Hepatocyte (in vitro differentiated cells): ENCODE data around the gene CBLN3. TPM values are rescaled to one million over a fixed set of nuclear protein-coding genes. Genes with fewer than 3 reads are reported as not detected.
"Not testable (repeated sequence)": the region's sequence is repeated elsewhere in the genome, so short reads cannot be mapped to it uniquely, and the experiment has no call there.

ENCODE experiments used
- DNase-seq: peaks from one replicate; pipeline ENCODE4 v3.0.0-alpha.2; 2016; ENCODE audit warnings: low spot score
- H2AFZ ChIP-seq: fragments of 200-600 bp; sonication (generic); 2 replicates; pipeline ENCODE4 v1.6.0; 2016; ENCODE audit warnings: antibody characterized with exemption, mild to moderate bottlenecking
- H3K27ac ChIP-seq: fragments of 200-600 bp; sonication (generic); 2 replicates; pipeline ENCODE4 v1.5.1; 2016; ENCODE audit warnings: mild to moderate bottlenecking
- H3K27me3 ChIP-seq: fragments of 200-600 bp; sonication (generic); 2 replicates; pipeline ENCODE4 v1.6.1; 2016
- H3K36me3 ChIP-seq: fragments of 200-600 bp; sonication (generic); replicated peaks from 2 replicates; pipeline ENCODE4 v1.5.1; 2016; ENCODE audit warnings: low read depth; ENCODE audit not compliant: insufficient read depth
- H3K4me1 ChIP-seq: fragments of 200-600 bp; sonication (generic); 2 replicates; pipeline ENCODE4 v1.5.1; 2016; ENCODE audit warnings: mild to moderate bottlenecking, moderate library complexity; ENCODE audit not compliant: insufficient read depth
- H3K4me2 ChIP-seq: fragments of 200-600 bp; sonication (generic); 2 replicates; pipeline ENCODE4 v1.6.0; 2016
- H3K4me3 ChIP-seq: fragments of 200-600 bp; sonication (generic); 2 replicates; pipeline ENCODE4 v1.5.1; 2016; ENCODE audit warnings: mild to moderate bottlenecking
- H3K79me2 ChIP-seq: fragments of 200-600 bp; sonication (generic); 2 replicates; pipeline ENCODE4 v1.6.0; 2017; ENCODE audit warnings: mild to moderate bottlenecking
- H3K9me2 ChIP-seq: fragments of 200-600 bp; sonication (generic); replicated peaks from 2 replicates; pipeline ENCODE4 v1.6.0; 2017; ENCODE audit warnings: mild to moderate bottlenecking; ENCODE audit not compliant: insufficient read depth
- H3K9me3 ChIP-seq: fragments of 200-600 bp; sonication (generic); 2 replicates; pipeline ENCODE4 v1.5.1; 2016; ENCODE audit warnings: low read depth, mild to moderate bottlenecking
- H4K20me1 ChIP-seq: fragments of 200-600 bp; sonication (generic); 2 replicates; pipeline ENCODE4 v1.6.0; 2016; ENCODE audit warnings: mild to moderate bottlenecking; ENCODE audit not compliant: insufficient read depth, poor library complexity, severe bottlenecking
- EZH2 ChIP-seq: fragments of 200-600 bp; sonication (generic); IDR thresholded peaks from 2 replicates; pipeline ENCODE4 v1.6.1; 2016; ENCODE audit warnings: antibody characterized with exemption, mild to moderate bottlenecking, borderline replicate concordance
- EZH2phosphoT487 ChIP-seq: fragments of 200-600 bp; sonication (generic); IDR thresholded peaks from one replicate; pipeline ENCODE4 v1.6.1; 2018; ENCODE audit warnings: antibody characterized with exemption, mild to moderate bottlenecking, low read depth, moderate library complexity; ENCODE audit not compliant: unreplicated experiment, severe bottlenecking
- WGBS: methylation state at CpG from one replicate; pipeline ENCODE4 v1.1.6; 2016; ENCODE audit warnings: low lambda C conversion rate; ENCODE audit errors: missing lambda C conversion rate; 5-methylcytosine and 5-hydroxymethylcytosine counted together
- polyA plus RNA-seq: library from polyadenylated mRNA; unstranded; fragments of >200 nt; fragmentation: Nextera tagmentation; extraction: Ambion mirVana; gene quantifications from 2 replicates; pipeline ENCODE4 v1.2.1, GENCODE V29; 2016
- total RNA-seq: library from RNA; depleted of rRNA; stranded (reverse); fragments of >200 nt; gene quantifications from 2 replicates; pipeline ENCODE4 v1.2.3, GENCODE V29; 2014
- TF ChIP-seq, protein P1 (sequence below): fragments of 200-600 bp; sonication (generic); IDR thresholded peaks from 2 replicates; pipeline ENCODE4 v1.5.1; 2016; ENCODE audit warnings: antibody characterized with exemption, mild to moderate bottlenecking; ENCODE audit not compliant: poor library complexity

The CBLN3 gene
- total RNA-seq (2.2 and 2.8 TPM in 2 replicates), polyA plus RNA-seq (0.99 and 2.4 TPM in 2 replicates)

DNA sequence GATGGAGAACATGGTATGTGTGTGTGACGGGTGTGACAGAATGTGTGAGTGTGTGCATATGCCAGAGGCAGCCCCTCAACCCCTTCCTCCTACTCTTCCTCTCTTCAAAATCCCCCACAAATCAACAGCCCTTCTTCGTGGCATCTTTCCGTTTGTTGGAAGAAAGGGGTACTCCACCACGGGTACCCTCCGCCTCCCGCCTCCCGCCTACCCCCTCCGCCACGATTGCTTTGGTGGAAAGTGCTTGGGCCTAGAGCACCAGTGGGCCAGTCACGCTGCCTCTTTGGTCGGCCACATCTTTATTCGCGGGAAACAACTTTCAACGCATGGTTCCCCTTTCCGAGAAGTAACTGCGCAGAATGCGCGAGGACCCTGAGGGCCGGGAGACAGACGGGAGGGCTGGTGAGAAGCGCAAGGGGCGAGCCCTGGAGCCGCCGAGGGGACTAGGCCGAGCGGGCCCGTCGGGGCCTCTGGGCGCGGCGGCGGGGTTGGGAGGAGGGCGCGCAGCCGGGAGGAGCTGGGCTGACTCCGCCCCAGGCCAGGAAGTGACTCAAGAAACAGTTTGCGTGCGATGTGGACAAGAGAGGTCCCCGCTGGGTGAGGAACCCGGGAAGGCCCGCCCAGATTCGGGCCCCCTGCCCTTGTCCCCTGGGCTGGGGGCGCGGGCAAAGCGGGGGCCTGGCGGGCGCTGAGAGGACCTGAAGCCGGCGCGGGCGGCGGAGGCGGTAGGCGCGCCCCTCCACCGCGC is at the start of gene CBLN3, which contains the start of gene KHNYN:
TSS of gene CBLN3 (minus strand) at position 274 of the 748 bp plus-strand sequence. CDS start 614 bp downstream, outside the sequence.
TSS of gene KHNYN (plus strand) at position 560 of the 748 bp plus-strand sequence. CDS start 777 bp downstream, outside the sequence.
- peak within 1 kb of the TSS; percentile 98 for H3K27ac ChIP-seq
- peaks cover 38% of the 10 kb centered on the region for H3K79me2 ChIP-seq
- H4K20me1 ChIP-seq, result peaks cover 22% of the 10 kb centered on the region
- peak within 1 kb of the TSS; percentile 19 for H2AFZ ChIP-seq
- peaks cover 40% of the 10 kb centered on the region for H3K4me1 ChIP-seq
- H3K9me3 ChIP-seq, result no peaks in the 10 kb centered on the region
- WGBS, result 23% methylated on average over 28 of the region's 57 CpGs
- TF ChIP-seq EZH2 (no peak), EZH2phosphoT487 (no peak)
- TF ChIP-seq, protein P1, sequence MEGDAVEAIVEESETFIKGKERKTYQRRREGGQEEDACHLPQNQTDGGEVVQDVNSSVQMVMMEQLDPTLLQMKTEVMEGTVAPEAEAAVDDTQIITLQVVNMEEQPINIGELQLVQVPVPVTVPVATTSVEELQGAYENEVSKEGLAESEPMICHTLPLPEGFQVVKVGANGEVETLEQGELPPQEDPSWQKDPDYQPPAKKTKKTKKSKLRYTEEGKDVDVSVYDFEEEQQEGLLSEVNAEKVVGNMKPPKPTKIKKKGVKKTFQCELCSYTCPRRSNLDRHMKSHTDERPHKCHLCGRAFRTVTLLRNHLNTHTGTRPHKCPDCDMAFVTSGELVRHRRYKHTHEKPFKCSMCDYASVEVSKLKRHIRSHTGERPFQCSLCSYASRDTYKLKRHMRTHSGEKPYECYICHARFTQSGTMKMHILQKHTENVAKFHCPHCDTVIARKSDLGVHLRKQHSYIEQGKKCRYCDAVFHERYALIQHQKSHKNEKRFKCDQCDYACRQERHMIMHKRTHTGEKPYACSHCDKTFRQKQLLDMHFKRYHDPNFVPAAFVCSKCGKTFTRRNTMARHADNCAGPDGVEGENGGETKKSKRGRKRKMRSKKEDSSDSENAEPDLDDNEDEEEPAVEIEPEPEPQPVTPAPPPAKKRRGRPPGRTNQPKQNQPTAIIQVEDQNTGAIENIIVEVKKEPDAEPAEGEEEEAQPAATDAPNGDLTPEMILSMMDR, result no peak
- no peaks in the 10 kb centered on the region for H3K36me3 ChIP-seq
- H3K4me2 ChIP-seq, result peak within 1 kb of the TSS; percentile 97
- H3K4me3 ChIP-seq, result peak within 1 kb of the TSS; percentile 89
- DNase-seq, result peak; percentile 96
- H3K27me3 ChIP-seq, result no peaks in the 10 kb centered on the region
- H3K9me2 ChIP-seq, result no peaks in the 10 kb centered on the region

DNA sequence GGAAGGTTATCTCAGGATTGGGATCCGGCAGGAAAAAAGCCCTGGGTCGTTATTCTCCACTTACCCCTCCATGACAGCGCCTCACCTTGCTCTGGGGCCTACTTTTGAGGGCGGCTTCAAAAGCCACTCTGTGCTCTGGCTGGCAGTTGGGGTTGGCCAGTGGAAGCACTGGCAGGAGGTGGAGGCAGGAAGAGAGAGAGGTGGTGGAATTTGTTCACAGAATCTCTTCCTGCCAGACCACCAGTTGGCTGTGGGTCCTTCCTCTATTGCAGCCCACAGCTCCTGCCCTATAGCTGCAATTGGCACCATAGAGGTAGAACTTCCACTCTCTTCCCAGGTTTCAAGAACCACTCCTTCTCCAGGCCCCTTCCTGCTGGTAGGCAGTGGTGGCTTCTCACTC is 45.8 kb upstream of the CBLN3 start:
- no peaks in the 10 kb centered on the region for H4K20me1 ChIP-seq
- no peak for TF ChIP-seq EZH2
- TF ChIP-seq, protein P1, result no peak
- TF ChIP-seq EZH2phosphoT487, result no peak
- WGBS, result 93% methylated on average over 4 of the region's 4 CpGs

DNA sequence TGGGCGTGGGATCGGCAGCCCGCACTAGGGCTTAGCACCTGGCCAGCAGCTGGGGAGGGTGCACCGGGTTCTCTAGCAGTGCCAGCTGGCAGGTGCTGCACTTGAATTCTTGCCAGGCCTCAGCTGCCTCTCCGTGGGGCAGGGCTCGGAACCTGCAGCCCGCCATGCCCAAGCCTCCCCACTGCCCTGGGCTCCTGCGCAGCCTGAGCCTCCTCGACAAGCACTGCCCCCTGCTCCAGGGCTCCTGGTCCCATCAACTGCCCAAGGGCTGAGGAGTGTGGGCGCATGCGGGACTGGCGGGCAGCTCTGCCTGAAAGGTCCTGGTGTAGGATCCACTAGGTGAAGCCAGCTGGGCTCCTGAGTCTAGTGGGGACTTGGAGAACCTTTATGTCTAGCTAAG is 43.7 kb upstream of the CBLN3 start:
- Histone ChIP-seq H3K9me2 (no peaks in the 10 kb centered on the region), H3K27ac (no peak overlapping the region), H3K79me2 (no peaks in the 10 kb centered on the region), H4K20me1 (no peaks in the 10 kb centered on the region), H3K4me3 (no peak overlapping the region), H3K4me2 (no peak overlapping the region), H3K4me1 (no peaks in the 10 kb centered on the region), H3K36me3 (no peaks in the 10 kb centered on the region), H2AFZ (no peak overlapping the region), H3K9me3 (no peaks in the 10 kb centered on the region), H3K27me3 (no peaks in the 10 kb centered on the region)
- TF ChIP-seq EZH2phosphoT487 (no peak), EZH2 (no peak)
- TF ChIP-seq, protein P1, result no peak
- WGBS, result 81% methylated on average over 10 of the region's 12 CpGs
- no peak for DNase-seq

More for the DNA sequence above, 45.8 kb upstream of the CBLN3 start:
- Histone ChIP-seq H3K9me3 (no peaks in the 10 kb centered on the region), H3K36me3 (no peaks in the 10 kb centered on the region), H3K4me3 (no peak overlapping the region), H3K4me2 (no peak overlapping the region), H3K9me2 (no peaks in the 10 kb centered on the region), H3K4me1 (no peaks in the 10 kb centered on the region), H3K27me3 (no peaks in the 10 kb centered on the region), H3K79me2 (no peaks in the 10 kb centered on the region), H3K27ac (no peak overlapping the region), H2AFZ (no peak overlapping the region)
- no peak for DNase-seq

DNA sequence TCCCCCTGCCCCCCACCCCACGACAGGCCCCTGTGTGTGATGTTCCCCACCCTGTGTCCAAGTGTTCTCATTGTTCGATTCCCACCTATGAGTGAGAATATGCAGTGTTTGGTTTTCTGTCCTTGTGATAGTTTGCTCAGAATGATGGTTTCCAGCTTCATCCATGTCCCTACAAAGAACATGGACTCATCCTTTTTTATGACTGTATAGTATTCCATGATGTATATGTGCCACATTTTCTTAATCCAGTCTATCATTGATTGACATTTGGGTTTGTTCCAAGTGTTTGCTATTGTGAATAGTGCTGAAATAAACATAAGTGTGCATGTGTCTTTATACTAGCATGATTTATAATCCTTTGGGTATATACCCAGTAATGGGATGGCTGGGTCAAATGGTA is 41.0 kb upstream of the CBLN3 start:
- H4K20me1 ChIP-seq, H3K4me1 ChIP-seq, H3K79me2 ChIP-seq, H3K4me2 ChIP-seq, H3K4me3 ChIP-seq, H3K27me3 ChIP-seq, H3K27ac ChIP-seq, H3K36me3 ChIP-seq, H3K9me3 ChIP-seq, H3K9me2 ChIP-seq, H2AFZ ChIP-seq, DNase-seq: not testable (repeated sequence)
- WGBS, result 100% methylated on average over 2 of the region's 2 CpGs
